Stimulated activated CD4-positive, alpha-beta T cell treated with anti-CD3 and anti-CD28 coated beads, Interleukin-2, amount 100 ng/mL, for 24 hours (primary cell): ENCODE measurements around the gene CXCL17.
"Not testable (repeated sequence)": the region's sequence is repeated elsewhere in the genome, so short reads cannot be mapped to it uniquely, and the experiment has no call there.

Experiments
- DNase-seq, 2 donors: peaks; one replicate each; pipeline ENCODE4 v3.0.0-alpha.2; 2020

CXCL17 gene

GRCh38 chr19:42442833-42443232, at the start of gene CXCL17:
Gene CXCL17 (minus strand): TSS chr19:42442946. CDS start chr19:42442832, 114 bp downstream.
- no peak for DNase-seq

GRCh38 chr19:42488783-42489521, 46.2 kb upstream of the CXCL17 start:
- DNase-seq: no peak

- no peak for DNase-seq
These were observed 45.0 kb upstream of the CXCL17 start for GRCh38 chr19:42487798-42488178.

GRCh38 chr19:42487032-42487797, 44.5 kb upstream of the CXCL17 start:
- no peak for DNase-seq

GRCh38 chr19:42485036-42485435, 42.3 kb upstream of the CXCL17 start:
- not testable (repeated sequence) for DNase-seq

- DNase-seq: no peak
These were observed 37.8 kb upstream of the CXCL17 start for GRCh38 chr19:42480335-42481095.

GRCh38 chr19:42479736-42480135, 37.0 kb upstream of the CXCL17 start:
- no peak for DNase-seq

- DNase-seq: no peak
These were observed 36.1 kb upstream of the CXCL17 start for GRCh38 chr19:42478765-42479311.

GRCh38 chr19:42477933-42478332, 35.2 kb upstream of the CXCL17 start:
- no peak for DNase-seq

GRCh38 chr19:42477117-42477516, 34.4 kb upstream of the CXCL17 start:
- no peak for DNase-seq

- no peak for DNase-seq
These were observed 32.6 kb upstream of the CXCL17 start for GRCh38 chr19:42475366-42475765.

GRCh38 chr19:42474743-42475142, 32.0 kb upstream of the CXCL17 start:
- DNase-seq: no peak

- DNase-seq: no peak
These were observed 30.9 kb upstream of the CXCL17 start for GRCh38 chr19:42473686-42474085.

GRCh38 chr19:42472402-42473147, 29.8 kb upstream of the CXCL17 start:
- DNase-seq: no peak

- no peak for DNase-seq
These were observed 29.0 kb upstream of the CXCL17 start for GRCh38 chr19:42471554-42472249.

- no peak for DNase-seq
These were observed 26.8 kb upstream of the CXCL17 start for GRCh38 chr19:42469311-42470235.

- DNase-seq: no peak
These were observed 25.6 kb upstream of the CXCL17 start for GRCh38 chr19:42468273-42468796.

- no peak for DNase-seq
These were observed 24.5 kb upstream of the CXCL17 start for GRCh38 chr19:42467183-42467760.

- DNase-seq: no peak
These were observed 23.9 kb upstream of the CXCL17 start for GRCh38 chr19:42466521-42467182.
